Astrocyte of the cerebellum (primary cell): ENCODE results near the gene CNDP2.

Experiments
- DNase-seq: peaks from one replicate; pipeline ENCODE4 v3.0.0-alpha.2; 2011; ENCODE audit warnings: low read depth
- H3K4me3 ChIP-seq: 2 replicates; pipeline ENCODE4 v1.5.1; 2011; ENCODE audit warnings: mild to moderate bottlenecking, low read depth, low read length, moderate library complexity
- in situ Hi-C: cut with HindIII; loops from 2 replicates; pipeline ENCODE4 v1.10.0; 2017; ENCODE audit warnings: low sequenced_read_pairs
- TF ChIP-seq, protein P1 (sequence below): IDR thresholded peaks from 2 replicates; pipeline ENCODE4 v1.5.1; 2012; ENCODE audit warnings: low read length, low read depth, moderate library complexity, mild to moderate bottlenecking; ENCODE audit errors: missing control alignments

The CNDP2 gene

DNA sequence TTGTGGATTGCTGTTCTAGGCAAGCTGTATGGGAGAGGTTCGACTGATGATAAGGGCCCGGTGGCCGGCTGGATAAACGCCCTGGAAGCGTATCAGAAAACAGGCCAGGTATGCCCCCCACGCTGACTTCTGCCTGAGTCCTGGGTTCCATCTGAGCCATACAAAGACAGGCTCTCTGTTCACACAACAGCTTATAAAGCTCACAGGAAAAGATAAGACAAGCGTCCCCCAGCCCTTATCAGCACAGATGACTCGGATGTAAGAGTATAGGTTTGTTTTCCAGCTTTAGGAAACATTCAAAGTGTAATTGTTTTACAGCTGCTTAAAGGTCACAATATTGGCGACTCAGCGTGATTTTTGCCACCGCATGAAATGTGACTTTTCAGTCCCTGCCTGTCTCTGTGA lies 12.7 kb downstream of the CNDP2 start:
- TF ChIP-seq, protein P1, sequence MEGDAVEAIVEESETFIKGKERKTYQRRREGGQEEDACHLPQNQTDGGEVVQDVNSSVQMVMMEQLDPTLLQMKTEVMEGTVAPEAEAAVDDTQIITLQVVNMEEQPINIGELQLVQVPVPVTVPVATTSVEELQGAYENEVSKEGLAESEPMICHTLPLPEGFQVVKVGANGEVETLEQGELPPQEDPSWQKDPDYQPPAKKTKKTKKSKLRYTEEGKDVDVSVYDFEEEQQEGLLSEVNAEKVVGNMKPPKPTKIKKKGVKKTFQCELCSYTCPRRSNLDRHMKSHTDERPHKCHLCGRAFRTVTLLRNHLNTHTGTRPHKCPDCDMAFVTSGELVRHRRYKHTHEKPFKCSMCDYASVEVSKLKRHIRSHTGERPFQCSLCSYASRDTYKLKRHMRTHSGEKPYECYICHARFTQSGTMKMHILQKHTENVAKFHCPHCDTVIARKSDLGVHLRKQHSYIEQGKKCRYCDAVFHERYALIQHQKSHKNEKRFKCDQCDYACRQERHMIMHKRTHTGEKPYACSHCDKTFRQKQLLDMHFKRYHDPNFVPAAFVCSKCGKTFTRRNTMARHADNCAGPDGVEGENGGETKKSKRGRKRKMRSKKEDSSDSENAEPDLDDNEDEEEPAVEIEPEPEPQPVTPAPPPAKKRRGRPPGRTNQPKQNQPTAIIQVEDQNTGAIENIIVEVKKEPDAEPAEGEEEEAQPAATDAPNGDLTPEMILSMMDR = no peak
- in situ Hi-C loops = no loop called here
- H3K4me3 ChIP-seq = no peak overlapping the region
- no peak for DNase-seq

DNA sequence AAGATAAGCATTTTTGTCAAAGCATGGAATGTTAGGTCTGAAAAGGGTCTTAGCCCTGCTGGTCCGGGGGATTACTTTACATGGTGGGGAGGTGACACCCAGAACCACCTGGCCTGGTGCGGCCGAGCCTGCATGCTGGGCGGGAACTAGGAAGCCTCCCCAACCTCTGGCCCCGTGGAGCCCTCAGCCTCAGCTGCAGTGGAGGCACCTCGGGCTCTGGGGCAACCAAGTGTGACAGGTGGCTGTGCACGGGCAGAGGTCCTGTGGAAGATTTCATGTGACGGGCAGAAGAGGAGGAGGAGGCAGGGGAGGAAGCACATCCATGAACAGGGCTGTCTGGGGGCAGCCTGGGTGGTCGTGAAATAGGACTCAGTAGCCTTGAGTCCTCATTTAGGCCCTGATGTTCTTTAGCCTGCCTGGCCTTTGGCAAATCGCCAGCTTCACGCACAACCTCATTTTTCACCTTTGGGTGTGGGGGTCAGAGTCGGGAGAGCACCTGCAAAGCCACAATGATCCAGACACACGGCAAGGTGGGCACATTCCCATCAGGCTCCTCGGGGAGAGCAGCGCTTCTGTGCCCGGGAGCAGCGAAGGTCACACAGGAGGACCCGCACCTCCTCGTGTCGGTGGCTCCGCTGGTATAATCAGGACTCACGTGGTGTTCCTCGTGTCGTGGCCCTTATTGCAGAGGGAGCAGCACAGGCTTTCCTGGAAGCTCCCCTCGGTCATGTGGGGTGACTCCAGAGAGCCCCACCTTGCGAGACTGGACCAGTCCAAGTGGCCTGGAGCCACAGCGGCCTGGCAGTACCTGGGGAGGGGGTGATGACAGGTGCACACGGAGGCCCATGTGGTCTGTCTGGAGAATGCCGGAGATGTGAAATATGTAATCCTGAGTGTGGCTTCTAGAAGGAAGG lies 13.9 kb downstream of the CNDP2 start:
- H3K4me3 ChIP-seq = no peak overlapping the region
- in situ Hi-C loops = no loop called here
- TF ChIP-seq, protein P1 = no peak
- DNase-seq = no peak

DNA sequence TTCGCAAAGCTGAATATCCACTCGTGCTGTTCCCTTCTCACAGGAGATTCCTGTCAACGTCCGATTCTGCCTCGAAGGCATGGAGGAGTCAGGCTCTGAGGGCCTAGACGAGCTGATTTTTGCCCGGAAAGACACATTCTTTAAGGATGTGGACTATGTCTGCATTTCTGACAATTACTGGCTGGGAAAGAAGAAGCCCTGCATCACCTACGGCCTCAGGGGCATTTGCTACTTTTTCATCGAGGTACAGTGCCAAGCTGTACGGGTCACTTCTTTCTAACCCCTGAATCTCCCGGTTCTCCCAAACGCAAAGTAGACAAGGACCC lies 14.6 kb downstream of the CNDP2 start:
- no peak for DNase-seq
- in situ Hi-C loops = no loop called here
- no peak overlapping the region for H3K4me3 ChIP-seq
- TF ChIP-seq, protein P1 = no peak

DNA sequence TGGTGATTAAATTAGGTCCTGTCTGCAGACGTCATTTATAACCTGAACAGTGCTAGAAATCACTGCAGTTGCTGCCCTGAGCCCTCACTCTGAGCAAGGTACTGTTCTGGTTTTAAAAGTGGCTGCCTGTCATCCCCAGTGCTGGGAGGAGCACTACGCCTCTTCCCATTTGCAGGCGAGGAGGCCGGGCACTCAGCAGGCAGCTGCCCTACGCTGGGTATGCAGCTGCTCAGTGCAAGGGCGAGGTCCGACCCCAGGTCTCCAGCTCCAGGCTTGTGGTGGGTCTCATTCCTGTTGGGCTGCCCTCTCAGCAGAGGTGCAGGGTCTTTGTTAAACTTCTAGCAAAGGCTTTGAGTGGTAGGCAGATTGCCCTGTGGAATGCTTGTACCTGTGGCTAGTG lies 15.7 kb downstream of the CNDP2 start:
- in situ Hi-C loops = no loop called here
- DNase-seq = no peak
- TF ChIP-seq, protein P1 = no peak
- H3K4me3 ChIP-seq = no peak overlapping the region

DNA sequence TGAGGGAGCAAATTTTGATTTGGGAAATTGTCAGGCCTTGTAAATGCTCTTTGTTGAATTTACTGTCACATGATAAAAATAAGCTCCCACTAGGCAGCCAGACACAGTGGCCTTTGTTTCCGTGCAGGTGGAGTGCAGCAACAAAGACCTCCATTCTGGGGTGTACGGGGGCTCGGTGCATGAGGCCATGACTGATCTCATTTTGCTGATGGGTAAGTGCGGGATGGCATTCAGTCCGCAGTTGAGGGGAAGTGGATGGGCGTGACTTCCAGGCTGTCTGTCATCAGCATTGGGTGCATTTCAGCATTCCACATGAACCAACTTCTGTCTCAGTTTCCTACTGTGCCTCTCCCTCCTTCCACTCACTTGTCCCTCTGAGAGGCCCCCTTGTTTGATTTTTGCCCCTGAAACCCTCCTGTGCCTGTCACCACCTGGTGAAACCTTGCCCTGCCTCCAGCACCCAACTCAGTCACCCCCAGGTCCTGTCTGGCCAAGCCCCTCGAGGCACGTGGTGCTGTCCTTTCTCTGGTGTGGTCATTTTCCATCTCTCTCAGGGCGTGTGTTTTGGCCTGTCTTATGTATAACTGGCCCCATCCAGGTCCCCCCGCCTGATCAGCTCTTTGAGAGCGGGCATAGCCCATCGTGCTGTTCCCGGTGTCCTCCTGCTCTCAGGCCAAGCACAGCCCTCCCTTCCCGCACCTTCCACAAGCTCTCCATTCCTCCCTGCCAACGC lies 16.3 kb downstream of the CNDP2 start:
- in situ Hi-C loops = no loop called here
- no peak overlapping the region for H3K4me3 ChIP-seq
- DNase-seq = no peak
- TF ChIP-seq, protein P1 = no peak

DNA sequence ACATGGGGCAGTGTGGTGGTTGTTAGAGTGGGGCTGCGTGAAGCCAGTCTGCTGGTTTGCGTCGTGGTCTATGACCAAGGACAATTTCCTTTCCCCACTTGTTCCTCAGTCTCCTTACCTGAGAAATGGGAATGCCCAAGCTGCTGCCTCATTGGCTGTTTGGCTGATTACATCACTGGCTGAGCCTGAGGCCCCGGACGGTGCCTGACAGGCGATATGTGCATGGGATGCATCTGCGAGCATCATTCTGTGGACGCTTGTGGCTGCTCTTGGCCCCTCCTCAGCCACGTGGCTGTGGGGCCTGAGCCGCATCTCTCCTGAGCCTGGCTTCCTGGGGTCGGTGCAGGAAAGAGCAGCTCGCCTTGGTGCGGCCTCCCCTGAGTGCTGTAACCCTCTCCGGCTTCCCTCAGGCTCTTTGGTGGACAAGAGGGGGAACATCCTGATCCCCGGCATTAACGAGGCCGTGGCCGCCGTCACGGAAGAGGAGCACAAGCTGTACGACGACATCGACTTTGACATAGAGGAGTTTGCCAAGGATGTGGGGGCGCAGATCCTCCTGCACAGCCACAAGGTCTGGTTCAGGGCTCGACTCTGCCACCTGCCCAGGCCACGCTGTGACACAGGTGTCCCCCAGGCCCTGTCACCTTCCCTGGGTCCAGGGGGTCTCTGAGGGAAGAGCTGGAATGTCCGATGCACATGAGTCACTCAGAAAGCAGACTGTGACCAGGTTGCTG lies 17.2 kb downstream of the CNDP2 start:
- in situ Hi-C loops = no loop called here
- TF ChIP-seq, protein P1 = no peak
- DNase-seq = no peak
- H3K4me3 ChIP-seq = no peak overlapping the region
